HG02642 (cell line): ENCODE measurements around the gene CTRB2.

Source experiments
- ATAC-seq: cut with Tn5 transposase; IDR thresholded peaks from one replicate; pipeline ENCODE4 v1.9.1; 2021; ENCODE audit warnings: mild to moderate bottlenecking; ENCODE audit not compliant: unreplicated experiment, poor library complexity

The CTRB2 gene

GRCh38 chr16:75206749-75207451 lies at the start of gene CTRB2:
Gene CTRB2, minus strand, starts transcription at chr16:75207161. Its CDS starts 20 bp downstream, at chr16:75207141.
- no peak for ATAC-seq

DNA sequence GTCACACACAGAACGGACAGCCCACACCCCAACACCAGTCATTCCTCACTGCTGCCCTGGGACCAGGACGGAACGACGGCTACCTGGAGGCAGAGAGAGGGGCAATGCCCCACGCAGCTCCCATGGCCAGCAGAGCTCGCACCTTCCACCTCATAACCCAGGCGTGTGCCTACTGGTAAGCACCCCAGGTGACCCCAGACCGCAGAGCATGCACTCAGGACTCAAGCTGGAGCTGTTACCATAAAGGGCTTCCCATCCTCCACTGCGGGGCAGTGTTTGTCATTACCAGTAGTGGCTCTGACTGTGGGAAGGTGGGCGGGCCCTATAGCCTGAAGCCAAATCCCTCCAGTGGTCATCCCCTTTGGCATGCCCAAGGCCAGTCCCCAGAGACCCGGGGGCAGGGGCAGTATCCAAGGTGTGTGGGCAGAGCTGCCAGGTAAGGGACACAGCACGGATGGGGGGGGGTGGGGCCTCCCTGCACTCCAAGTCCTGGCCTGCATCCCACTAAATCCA lies 49.2 kb upstream of the CTRB2 start:
- no peak for ATAC-seq

DNA sequence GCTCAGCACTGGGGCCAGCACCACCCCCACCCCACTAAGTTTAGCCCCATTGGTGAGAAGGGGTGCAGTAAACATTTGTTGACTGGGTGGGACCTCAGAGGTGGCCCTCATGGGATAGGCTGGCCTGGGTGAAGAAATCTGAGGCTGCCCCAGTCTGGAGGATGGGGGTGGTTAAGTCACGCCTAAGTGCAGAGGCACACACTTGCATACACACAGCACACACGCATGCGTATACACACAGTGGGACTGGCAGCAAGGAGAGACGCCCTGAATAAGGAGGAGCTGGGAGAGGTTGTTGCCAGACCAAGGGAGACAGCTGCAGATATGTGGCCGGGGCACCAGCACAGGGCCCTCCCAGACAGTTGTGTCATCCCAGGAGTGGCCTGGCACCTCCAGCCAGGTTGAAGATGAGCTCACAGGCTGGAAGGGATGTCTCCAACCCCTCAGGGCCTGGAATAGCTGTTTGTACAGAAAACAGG lies 47.4 kb upstream of the CTRB2 start:
- ATAC-seq: no peak

DNA sequence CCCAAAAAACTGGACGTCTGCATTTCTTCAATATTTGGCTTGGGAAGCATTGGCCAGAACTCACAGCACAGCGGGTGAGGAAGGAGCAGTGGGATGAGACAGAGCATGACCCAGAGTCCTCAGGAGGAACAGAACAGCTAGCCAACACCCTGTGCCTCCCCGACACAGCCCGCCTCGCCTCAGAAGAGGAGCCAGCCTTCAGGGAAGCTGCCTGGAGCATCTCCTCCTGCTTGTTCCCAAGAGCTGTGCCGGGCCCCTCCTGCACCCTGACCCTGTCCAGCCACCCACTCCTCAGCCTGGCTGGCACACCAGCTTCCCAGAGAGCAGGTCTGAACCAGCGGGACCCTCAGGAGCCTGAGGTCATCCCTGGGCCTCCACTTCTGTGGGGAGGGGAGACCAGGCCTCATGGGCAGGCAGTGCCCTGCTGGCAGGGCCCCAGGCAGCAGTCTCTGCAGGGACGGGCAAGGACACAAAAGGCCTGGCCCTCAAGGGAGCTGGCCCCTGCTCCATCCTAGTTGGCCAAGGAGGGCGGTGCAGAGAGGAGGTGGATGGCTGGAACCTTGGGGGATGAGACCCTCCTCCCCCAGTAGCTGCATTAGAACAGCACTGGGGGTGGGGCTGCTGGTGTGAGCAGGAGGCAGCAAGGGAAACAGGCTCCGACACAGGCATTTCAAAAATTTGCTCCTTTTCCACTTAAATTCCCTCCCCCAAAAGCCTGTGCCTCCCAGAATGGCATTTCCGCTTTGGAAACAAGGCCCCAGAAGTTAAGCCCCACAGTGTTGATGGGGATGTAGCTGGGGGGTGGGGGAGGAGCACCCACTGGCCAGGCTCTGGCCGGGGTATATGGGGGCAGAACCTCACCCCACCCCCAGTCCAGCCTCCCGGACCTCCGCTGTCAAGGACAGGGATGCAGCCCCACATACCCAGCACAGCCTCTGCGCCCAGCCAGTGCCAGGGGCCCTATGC lies 46.3 kb upstream of the CTRB2 start:
- ATAC-seq: no peak

GRCh38 chr16:75252049-75252864 lies 45.3 kb upstream of the CTRB2 start:
- ATAC-seq: no peak

DNA sequence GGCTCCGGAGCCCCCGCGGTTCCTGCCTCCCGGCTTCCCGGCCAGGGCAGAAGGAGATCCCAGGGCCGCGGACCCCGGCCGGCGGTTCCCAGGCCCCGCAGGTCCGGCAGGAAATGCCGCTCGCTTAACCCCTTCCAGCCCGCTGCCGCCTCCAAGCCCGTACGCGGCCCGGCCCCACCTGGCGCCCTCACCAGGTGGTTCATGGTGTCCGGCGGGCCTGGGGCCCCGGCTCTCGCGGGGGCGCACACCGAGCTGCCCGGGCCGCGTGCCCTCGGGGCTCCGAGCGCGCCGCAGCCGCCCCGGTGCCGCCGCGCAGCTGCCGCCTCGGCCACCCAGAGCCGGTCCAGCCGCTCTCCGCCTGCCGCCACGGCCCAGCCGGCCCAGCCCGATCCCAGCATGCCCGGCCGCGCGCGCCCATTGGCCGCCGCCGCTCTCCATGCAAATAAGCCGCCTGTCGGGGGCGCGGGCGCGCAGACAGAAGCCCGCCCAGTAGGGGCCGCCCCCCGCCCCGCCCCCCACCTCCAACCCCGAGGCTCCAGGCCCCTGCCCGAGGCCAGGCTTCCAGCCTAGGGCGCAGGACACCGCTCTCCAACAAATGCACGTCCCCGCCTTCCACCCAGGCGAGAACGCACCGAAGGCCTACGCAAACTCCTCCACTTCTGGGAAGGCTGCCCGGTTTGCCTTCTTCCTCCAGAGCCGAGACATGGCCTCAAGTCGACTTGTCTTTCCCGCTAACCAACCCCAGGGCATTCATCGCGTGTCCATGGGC lies 44.5 kb upstream of the CTRB2 start, which contains the start of gene BCAR1:
BCAR1 (minus strand) TSS at position 345 of the 769 bp plus-strand sequence; CDS start at position 203, 142 bp downstream.
- ATAC-seq: peak; percentile 85

DNA sequence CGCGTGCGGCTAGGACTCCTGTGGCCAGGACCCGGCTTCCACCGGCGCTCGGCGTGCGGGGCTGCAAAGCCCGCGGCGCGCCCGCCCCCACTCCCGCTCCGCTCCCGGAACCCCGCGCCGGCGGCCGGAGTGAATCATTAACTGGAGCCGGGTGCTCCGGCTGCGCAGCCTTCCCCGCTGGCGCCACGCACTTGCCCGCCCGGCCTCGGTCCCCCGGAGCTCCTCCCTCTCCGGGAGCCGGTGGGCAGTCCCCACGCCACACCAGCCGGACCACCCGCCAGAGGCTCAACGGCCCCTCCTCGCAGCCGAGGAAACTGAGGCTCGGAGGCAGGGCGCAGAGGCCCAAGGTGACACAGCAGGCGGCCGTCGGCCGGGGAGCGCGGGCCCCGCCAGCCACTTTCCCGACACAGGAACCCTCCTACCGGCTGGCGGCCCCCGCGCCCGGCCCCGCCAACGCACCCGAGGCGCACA lies 43.9 kb upstream of the CTRB2 start:
- ATAC-seq: peak; percentile 51

DNA sequence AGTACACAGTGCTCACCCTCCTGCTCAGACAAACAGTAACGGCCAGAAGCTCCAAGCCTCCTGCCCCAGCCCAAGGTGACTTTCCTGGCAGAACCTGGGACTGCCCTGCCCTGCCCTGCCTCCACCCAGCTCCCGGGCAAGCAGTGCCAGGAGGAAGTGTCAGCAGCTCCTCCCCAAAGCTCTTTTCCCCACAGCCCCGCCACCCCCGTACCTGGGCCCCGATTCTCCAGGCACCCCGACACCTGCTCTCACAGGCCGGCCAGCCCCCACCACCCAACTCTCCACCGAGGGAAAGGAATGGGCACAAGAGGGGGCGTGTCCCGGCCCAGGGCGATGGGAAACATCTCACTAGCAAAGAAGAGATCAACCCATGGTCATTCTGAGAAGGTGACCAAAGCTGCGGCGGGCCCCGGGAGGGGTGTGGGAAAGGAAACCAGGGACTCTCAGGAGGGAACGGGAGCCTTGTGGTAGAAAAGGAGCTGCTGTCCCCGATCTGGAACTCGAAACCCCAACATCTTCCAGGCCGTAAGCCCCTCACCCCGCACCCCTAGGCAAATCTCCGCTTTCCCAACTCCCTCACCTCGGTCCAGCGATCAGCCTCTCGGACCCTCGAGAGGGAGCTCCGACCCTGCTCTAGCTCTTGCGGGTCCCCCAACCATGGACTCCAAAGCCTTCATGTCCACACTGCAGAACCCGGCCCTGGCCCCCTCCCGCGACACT lies 43.3 kb upstream of the CTRB2 start:
- ATAC-seq: no peak

GRCh38 chr16:75249441-75249840 lies 42.5 kb upstream of the CTRB2 start:
- ATAC-seq: no peak

GRCh38 chr16:75248536-75249380 lies 41.8 kb upstream of the CTRB2 start:
- no peak for ATAC-seq

- ATAC-seq: no peak
These were observed 41.2 kb upstream of the CTRB2 start for GRCh38 chr16:75248142-75248535.

GRCh38 chr16:75247249-75247648 lies 40.3 kb upstream of the CTRB2 start:
- no peak for ATAC-seq

DNA sequence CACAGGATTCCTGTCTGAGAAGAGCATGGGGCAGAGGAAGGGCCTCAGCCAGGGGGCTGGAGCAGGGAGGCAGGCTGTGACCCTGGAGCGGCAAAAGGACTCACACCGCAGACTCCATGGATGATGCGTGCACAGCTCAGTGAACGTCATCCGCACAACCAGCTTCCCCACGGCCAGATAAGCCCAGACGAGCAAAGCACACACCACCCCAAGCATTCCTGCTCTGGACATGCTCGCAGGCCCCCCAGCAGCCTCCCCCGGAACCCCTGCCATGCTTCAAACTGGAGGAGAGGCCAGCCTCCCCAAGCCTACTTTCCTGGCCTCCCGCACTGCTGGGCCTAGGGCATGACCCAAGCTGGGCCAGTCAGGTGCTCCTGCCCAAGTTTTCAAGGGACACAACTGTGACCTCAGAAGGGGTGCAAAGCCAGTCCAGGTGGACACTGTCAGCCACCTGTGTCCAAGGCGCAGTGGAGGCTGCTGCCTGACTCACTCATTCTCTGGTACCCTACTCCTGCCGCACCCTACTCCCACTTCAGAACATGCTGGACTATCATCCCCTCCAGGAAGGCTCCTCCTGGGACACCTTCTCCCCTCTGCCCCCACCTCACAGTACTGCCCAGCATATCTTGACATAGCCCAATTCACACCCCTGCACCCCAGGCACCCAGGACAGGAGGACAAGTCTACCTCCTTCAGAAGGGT lies 39.7 kb upstream of the CTRB2 start:
- no peak for ATAC-seq

GRCh38 chr16:75244844-75245758 lies 38.1 kb upstream of the CTRB2 start:
- no peak for ATAC-seq

- no peak for ATAC-seq
These were observed 37.4 kb upstream of the CTRB2 start for GRCh38 chr16:75244225-75244809.
